ENCODE results near the gene RAD51B.

DNA sequence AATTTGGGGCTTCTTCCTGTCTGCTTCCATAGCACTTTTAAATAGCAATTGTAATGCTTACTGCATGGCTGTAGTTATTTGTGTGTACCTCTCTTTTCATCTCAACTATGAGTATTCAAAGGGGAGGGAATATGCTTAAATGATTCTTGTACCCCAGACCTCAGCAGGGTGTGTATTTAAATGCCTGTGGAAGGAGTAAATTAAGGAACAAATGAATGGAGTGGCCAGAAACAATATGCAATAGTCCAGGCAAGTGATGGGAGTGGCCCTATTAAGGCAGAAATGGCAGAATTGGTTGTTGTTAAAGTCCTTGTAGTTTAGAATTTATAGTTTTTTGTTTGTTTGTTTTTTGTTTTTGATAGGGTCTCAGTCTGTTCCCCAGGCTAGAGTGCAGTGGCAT lies 1.5 kb downstream of the RAD51B start:
- TF ChIP-seq NR3C1 (CRISPR knock-in tag; conservative IDR thresholded peaks at IDR 0.05; ENCODE audit: low read depth) = no peak
- TF ChIP-seq, protein P1, sequence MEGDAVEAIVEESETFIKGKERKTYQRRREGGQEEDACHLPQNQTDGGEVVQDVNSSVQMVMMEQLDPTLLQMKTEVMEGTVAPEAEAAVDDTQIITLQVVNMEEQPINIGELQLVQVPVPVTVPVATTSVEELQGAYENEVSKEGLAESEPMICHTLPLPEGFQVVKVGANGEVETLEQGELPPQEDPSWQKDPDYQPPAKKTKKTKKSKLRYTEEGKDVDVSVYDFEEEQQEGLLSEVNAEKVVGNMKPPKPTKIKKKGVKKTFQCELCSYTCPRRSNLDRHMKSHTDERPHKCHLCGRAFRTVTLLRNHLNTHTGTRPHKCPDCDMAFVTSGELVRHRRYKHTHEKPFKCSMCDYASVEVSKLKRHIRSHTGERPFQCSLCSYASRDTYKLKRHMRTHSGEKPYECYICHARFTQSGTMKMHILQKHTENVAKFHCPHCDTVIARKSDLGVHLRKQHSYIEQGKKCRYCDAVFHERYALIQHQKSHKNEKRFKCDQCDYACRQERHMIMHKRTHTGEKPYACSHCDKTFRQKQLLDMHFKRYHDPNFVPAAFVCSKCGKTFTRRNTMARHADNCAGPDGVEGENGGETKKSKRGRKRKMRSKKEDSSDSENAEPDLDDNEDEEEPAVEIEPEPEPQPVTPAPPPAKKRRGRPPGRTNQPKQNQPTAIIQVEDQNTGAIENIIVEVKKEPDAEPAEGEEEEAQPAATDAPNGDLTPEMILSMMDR (IDR thresholded peaks at IDR 0.05) = no peak
